K562 (cell line): Measurements from ENCODE around the gene HBEGF. TPM values are rescaled to one million over a fixed set of nuclear protein-coding genes. Genes with fewer than 3 reads are reported as not detected.
A peak's percentile ranks its signal among the peaks of the same experiment; 100 is the strongest.

Source experiments
- CHD2 ChIP-seq: IDR thresholded peaks from 2 replicates; pipeline ENCODE4 v1.6.1; 2011; ENCODE audit warnings: low read depth, low read length
- E2F6 ChIP-seq, 2 experiments: IDR thresholded peaks; 2 replicates each; pipeline ENCODE4 v1.6.1; 2011; ENCODE audit warnings: borderline replicate concordance in 1 of 2, control low read depth in 1 of 2, low read depth in 1 of 2, low read length in 1 of 2, mild to moderate bottlenecking in 1 of 2, mixed read lengths in 1 of 2, moderate library complexity in 1 of 2; ENCODE audit not compliant: insufficient read depth in 1 of 2, insufficient read length in 1 of 2, poor library complexity in 1 of 2, severe bottlenecking in 1 of 2; ENCODE audit errors: extremely low read depth in 1 of 2
- MNT ChIP-seq, 2 experiments: fragments of 450-650 bp; conservative IDR thresholded peaks; 2 replicates each; pipeline ENCODE4 v1.6.1; 2017; ENCODE audit warnings: mild to moderate bottlenecking in 2 of 2, moderate library complexity in 2 of 2
- PHB2 ChIP-seq: fragments of 450-650 bp; IDR thresholded peaks from 2 replicates; pipeline ENCODE4 v1.6.1; 2017; ENCODE audit warnings: low read depth
- POLR3G ChIP-seq: IDR thresholded peaks from 2 replicates; pipeline ENCODE4 v1.6.1; 2011; ENCODE audit not compliant: insufficient read length, insufficient replicate concordance; ENCODE audit errors: extremely low read depth
- PURB ChIP-seq: sonication (generic); formaldehyde crosslinking; IDR thresholded peaks from 2 replicates; pipeline ENCODE4 v1.9.0; 2021; ENCODE audit warnings: low read depth, mild to moderate bottlenecking, missing genetic modification reagents
- RFX5 ChIP-seq: IDR thresholded peaks from 2 replicates; pipeline ENCODE4 v1.6.1; 2011; ENCODE audit warnings: low read depth, mild to moderate bottlenecking, improper control_type of control experiment, low read length
- ZBTB11 ChIP-seq, 3 experiments: fragments of 200-800 bp in 1 of 3; fragments of 250-450 bp in 1 of 3; fragments of 450-650 bp in 1 of 3; sonication (Bioruptor Pico) in 1 of 3; sonication (Bioruptor generic) in 1 of 3; formaldehyde crosslinking in 1 of 3; IDR thresholded peaks; 2 replicates each; pipeline versions ENCODE4 v1.6.1 to v1.8.0; 2016 to 2022; ENCODE audit warnings: mild to moderate bottlenecking in 2 of 3, missing genetic modification characterization in 2 of 3, missing compliant biosample characterization in 1 of 3, moderate library complexity in 1 of 3
- ZBTB5 ChIP-seq: fragments of 450-650 bp; IDR thresholded peaks from 2 replicates; pipeline ENCODE4 v1.6.1; 2017; ENCODE audit warnings: antibody characterized with exemption
- ZNF140 ChIP-seq: fragments of 250-450 bp; sonication (Bioruptor Pico); IDR thresholded peaks from 2 replicates; pipeline ENCODE4 v1.8.0; 2021; ENCODE audit warnings: moderate library complexity, mild to moderate bottlenecking, inconsistent platforms
- ZNF324 ChIP-seq: fragments of 250-450 bp; sonication (Bioruptor Pico); IDR thresholded peaks from 2 replicates; pipeline ENCODE4 v1.4.0; 2020; ENCODE audit warnings: mild to moderate bottlenecking
- ZNF764 ChIP-seq: fragments of 250-450 bp; sonication (Bioruptor Pico); IDR thresholded peaks from 2 replicates; pipeline ENCODE4 v1.4.0; 2020; ENCODE audit warnings: low read depth, mild to moderate bottlenecking, moderate library complexity
- ZSCAN29 ChIP-seq: fragments of 450-650 bp; IDR thresholded peaks from 2 replicates; pipeline ENCODE4 v1.6.1; 2017
- polyA plus RNA-seq, 8 experiments: library from polyadenylated mRNA; depleted of rRNA in 4 of 8; stranded (reverse) in 5 of 8; unstranded in 3 of 8; fragments of >200 nt; fragmentation: Nextera tagmentation in 2 of 8; fragmentation: Illumina TruSeq in 1 of 8; extraction: Ambion mirVana in 2 of 8; extraction: Trizol in 1 of 8; gene quantifications; 2 replicates each; pipeline versions ENCODE4 v1.2.1 to v1.2.3, GENCODE V29; 2011 to 2014; ENCODE audit warnings: inconsistent platforms in 1 of 8, missing spikeins in 1 of 8
- total RNA-seq, 7 experiments: library from RNA; depleted of rRNA in 6 of 7; stranded (reverse); fragments of >200 nt in 6 of 7; fragmentation: Illumina TruSeq in 2 of 7; extraction: Trizol in 2 of 7; gene quantifications; 2 replicates each; pipeline versions ENCODE4 v1.2.1 to v1.2.3, GENCODE V29; 2011 to 2021; ENCODE audit warnings: low replicate concordance in 1 of 7
- TF ChIP-seq, protein P1 (sequence below): sonication (generic); formaldehyde crosslinking; IDR thresholded peaks from 2 replicates; pipeline ENCODE4 v1.5.0; 2020; ENCODE audit warnings: missing genetic modification reagents
- TF ChIP-seq, protein P2 (sequence below): IDR thresholded peaks from 3 replicates; pipeline ENCODE4 v1.6.1; 2011; ENCODE audit warnings: borderline replicate concordance, mild to moderate bottlenecking; ENCODE audit not compliant: insufficient read length, insufficient read depth

HBEGF gene
- total and polyA plus RNA-seq, 9 of the 15 experiments (the other 6 are each of a cell fraction or from before 2014, with no cell fraction given): 0.11 to 1.1 (median 0.60) TPM

DNA sequence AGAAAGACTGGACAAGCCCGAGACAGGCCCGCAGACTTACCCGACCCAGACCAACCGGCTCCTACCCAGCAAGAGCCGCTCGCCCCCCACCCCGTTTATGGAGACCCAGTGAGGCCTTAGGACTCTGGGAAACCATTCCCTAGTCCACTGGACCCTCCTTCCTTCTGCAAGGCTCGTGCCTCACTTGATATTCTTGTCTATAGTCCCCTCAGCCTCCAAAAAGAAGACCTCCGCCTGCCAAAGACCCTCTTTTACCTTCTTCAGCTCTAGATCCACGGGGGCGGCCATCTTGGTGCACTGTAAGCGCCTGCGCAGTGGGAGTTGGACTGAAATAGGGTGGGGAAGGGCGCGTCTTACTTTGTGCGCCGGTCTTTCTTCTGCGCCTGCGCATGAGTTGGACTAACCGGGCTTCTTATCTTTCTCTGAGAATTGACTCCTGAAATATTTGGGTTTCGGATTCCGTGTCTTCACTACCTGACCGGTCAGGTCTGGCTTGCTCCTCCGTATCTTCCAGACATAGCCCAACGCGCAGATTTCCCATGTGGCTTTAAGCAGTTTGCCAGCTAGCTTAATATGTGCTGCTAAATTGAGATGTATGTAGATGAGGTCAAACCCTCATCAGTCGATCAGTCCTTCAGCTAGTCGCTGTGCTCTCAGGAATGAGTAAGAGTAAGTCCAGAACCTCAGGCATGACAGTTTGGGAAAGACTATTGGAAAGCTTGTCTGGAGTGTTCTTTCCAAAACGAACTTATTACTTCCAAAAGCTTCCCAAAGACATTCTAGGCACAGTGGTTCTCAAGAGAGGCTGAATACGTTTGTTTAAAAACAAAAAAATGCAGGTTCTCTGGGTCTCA is 43.4 kb downstream of the HBEGF start, which contains the start of gene PFDN1 (continued):
- TF ChIP-seq, protein P1, sequence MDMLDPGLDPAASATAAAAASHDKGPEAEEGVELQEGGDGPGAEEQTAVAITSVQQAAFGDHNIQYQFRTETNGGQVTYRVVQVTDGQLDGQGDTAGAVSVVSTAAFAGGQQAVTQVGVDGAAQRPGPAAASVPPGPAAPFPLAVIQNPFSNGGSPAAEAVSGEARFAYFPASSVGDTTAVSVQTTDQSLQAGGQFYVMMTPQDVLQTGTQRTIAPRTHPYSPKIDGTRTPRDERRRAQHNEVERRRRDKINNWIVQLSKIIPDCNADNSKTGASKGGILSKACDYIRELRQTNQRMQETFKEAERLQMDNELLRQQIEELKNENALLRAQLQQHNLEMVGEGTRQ (CRISPR knock-in tag): no peak
- TF ChIP-seq E2F6 (IDR thresholded peaks at IDR 0.05; ENCODE audit: borderline replicate concordance in 1 of 2, extremely low read depth in 1 of 2, insufficient read depth in 1 of 2, insufficient read length in 1 of 2, low read depth in 1 of 2, low read length in 1 of 2, poor library complexity in 1 of 2, severe bottlenecking in 1 of 2) (peak in 1 of 2 experiments; percentile 35), ZNF764 (CRISPR knock-in tag) (no peak), ZSCAN29 (peak; percentile 57; the same call in 1 of the 2 replicates), ZNF324 (CRISPR knock-in tag) (no peak), MNT (conservative IDR thresholded peaks at IDR 0.05) (peak in 1 of 2 experiments; percentile 50; a peak in 1 of 4 replicates), POLR3G (no peak), PURB (CRISPR knock-in tag) (no peak), RFX5 (no peak), ZNF140 (no peak), ZBTB11 (CRISPR knock-in tag; IDR thresholded peaks at IDR 0.05) (no peak; a peak in 1 of 6 replicates), CHD2 (no peak), PHB2 (no peak), ZBTB5 (no peak)
- TF ChIP-seq, protein P2, sequence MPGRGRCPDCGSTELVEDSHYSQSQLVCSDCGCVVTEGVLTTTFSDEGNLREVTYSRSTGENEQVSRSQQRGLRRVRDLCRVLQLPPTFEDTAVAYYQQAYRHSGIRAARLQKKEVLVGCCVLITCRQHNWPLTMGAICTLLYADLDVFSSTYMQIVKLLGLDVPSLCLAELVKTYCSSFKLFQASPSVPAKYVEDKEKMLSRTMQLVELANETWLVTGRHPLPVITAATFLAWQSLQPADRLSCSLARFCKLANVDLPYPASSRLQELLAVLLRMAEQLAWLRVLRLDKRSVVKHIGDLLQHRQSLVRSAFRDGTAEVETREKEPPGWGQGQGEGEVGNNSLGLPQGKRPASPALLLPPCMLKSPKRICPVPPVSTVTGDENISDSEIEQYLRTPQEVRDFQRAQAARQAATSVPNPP: no peak
